ENCODE data around the gene WDR27.

WDR27 gene

GRCh38 chr6:169429001-169429400, 272.8 kb downstream of the WDR27 start:
- DNase-seq (ENCODE audit: low spot score), result no peak

- no peak for DNase-seq (ENCODE audit: low spot score)
Measured at GRCh38 chr6:169428532-169428931, 273.3 kb downstream of the WDR27 start.

GRCh38 chr6:169427856-169428255, 274.0 kb downstream of the WDR27 start:
- DNase-seq (ENCODE audit: low spot score), result no peak

GRCh38 chr6:169426611-169427010, 275.2 kb downstream of the WDR27 start:
- no peak for DNase-seq (ENCODE audit: low spot score)

GRCh38 chr6:169425628-169426370, 276.0 kb downstream of the WDR27 start:
- DNase-seq (ENCODE audit: low spot score), result no peak

- no peak for DNase-seq (ENCODE audit: low spot score)
Measured at GRCh38 chr6:169424821-169425240, 277.0 kb downstream of the WDR27 start.

GRCh38 chr6:169424149-169424804, 277.6 kb downstream of the WDR27 start:
- no peak for DNase-seq (ENCODE audit: low spot score)

- no peak for DNase-seq (ENCODE audit: low spot score)
Measured at GRCh38 chr6:169421586-169422264, 280.1 kb downstream of the WDR27 start.

GRCh38 chr6:169420912-169421543, 280.8 kb downstream of the WDR27 start:
- peak; percentile 52 for DNase-seq (ENCODE audit: low spot score)

GRCh38 chr6:169417101-169417500, 284.7 kb downstream of the WDR27 start:
- DNase-seq (ENCODE audit: low spot score), result no peak

GRCh38 chr6:169416249-169416648, 285.6 kb downstream of the WDR27 start:
- DNase-seq (ENCODE audit: low spot score), result no peak

- DNase-seq (ENCODE audit: low spot score), result no peak
Measured at GRCh38 chr6:169415179-169415578, 286.6 kb downstream of the WDR27 start.

GRCh38 chr6:169411722-169412121, 290.1 kb downstream of the WDR27 start:
- no peak for DNase-seq (ENCODE audit: low spot score)

- no peak for DNase-seq (ENCODE audit: low spot score)
Measured at GRCh38 chr6:169411296-169411695, 290.5 kb downstream of the WDR27 start.

GRCh38 chr6:169409742-169410312, 292.0 kb downstream of the WDR27 start:
- DNase-seq (ENCODE audit: low spot score), result no peak

GRCh38 chr6:169407325-169407724, 294.5 kb downstream of the WDR27 start:
- no peak for DNase-seq (ENCODE audit: low spot score)
